Measurements from ENCODE around the gene FOXO6. TPM values are rescaled to one million over a fixed set of nuclear protein-coding genes. Genes with fewer than 3 reads are reported as not detected.

The FOXO6 gene
- total and polyA plus RNA-seq, 9 of the 15 experiments (the other 6 are each of a cell fraction or from before 2014, with no cell fraction given), result 0.04 to 0.31 (median 0.12) TPM; not detected in 5

GRCh38 chr1:41414716-41415306 is 53.6 kb downstream of the FOXO6 start:
- no peak for TF ChIP-seq ZBTB26 (CRISPR knock-in tag; IDR thresholded peaks at IDR 0.05)
- TF ChIP-seq, protein P1, sequence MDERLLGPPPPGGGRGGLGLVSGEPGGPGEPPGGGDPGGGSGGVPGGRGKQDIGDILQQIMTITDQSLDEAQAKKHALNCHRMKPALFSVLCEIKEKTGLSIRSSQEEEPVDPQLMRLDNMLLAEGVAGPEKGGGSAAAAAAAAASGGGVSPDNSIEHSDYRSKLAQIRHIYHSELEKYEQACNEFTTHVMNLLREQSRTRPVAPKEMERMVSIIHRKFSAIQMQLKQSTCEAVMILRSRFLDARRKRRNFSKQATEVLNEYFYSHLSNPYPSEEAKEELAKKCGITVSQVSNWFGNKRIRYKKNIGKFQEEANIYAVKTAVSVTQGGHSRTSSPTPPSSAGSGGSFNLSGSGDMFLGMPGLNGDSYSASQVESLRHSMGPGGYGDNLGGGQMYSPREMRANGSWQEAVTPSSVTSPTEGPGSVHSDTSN (CRISPR knock-in tag; IDR thresholded peaks at IDR 0.05; ENCODE audit: low read depth), result no peak
- TF ChIP-seq, protein P1 (tag; conservative IDR thresholded peaks at IDR 0.05; ENCODE audit: low read depth), result peak; percentile 43; the same call in 1 of the 2 replicates
- TF ChIP-seq HMGN3 (IDR thresholded peaks at IDR 0.05; ENCODE audit: borderline replicate concordance, extremely low read depth, insufficient read length, low read depth, low read length), result no peak
- TF ChIP-seq MTA2 (IDR thresholded peaks at IDR 0.05; ENCODE audit: low read depth), result no peak
- no peak for TF ChIP-seq FOXM1 (IDR thresholded peaks at IDR 0.05; ENCODE audit: low read depth)
- no peak for TF ChIP-seq FOXM1 (CRISPR knock-in tag; IDR thresholded peaks at IDR 0.05; ENCODE audit: low read depth)
- no peak for TF ChIP-seq ILK (tag; IDR thresholded peaks at IDR 0.05; ENCODE audit: borderline replicate concordance, low read depth)
- TF ChIP-seq MEIS2 (IDR thresholded peaks at IDR 0.05; ENCODE audit: partially characterized antibody), result peak; percentile 36
- ChIA-PET POLR2A (interaction anchor here (0.6 kb wide), 1 partner anchor 92 kb away, joined by 3 read pairs; no protein-coding TSS in a partner anchor), CTCF (ENCODE audit: low intra/inter-chr PET ratio) (interaction anchor here (0.7 to 3.6 kb wide), 2 partner anchors 53 to 147 kb away, joined by 3 to 29 read pairs; partner anchors contain the start of gene FOXO6)
- in situ Hi-C loops (cut with MboI), result loop anchor here (5.0 kb wide), 1 partner anchor 88 kb away; no protein-coding TSS in a partner anchor
- no peak overlapping the region for H2AFZ ChIP-seq (ENCODE audit: low read depth, low read length)
- no TSS peak for BruUV-seq (replicated peaks)
- H3K27me3 ChIP-seq (ENCODE audit: control insufficient read depth in 2 of 2, insufficient read depth in 2 of 2, low read length in 2 of 2), result peaks cover 2 to 7% of the 10 kb centered on the region in 2 experiments; a peak in 4 of 5 replicates
- H3K9ac ChIP-seq (ENCODE audit: insufficient read depth in 1 of 2, low read depth in 2 of 2, low read length in 2 of 2), result no peak overlapping the region
- no peak overlapping the region for H3K4me3 ChIP-seq
- no peak for ATAC-seq
- H3K36me3 ChIP-seq (ENCODE audit: control insufficient read depth, insufficient read depth, low read length), result no peaks in the 10 kb centered on the region
- peaks cover 0 to 3% of the 10 kb centered on the region in 2 experiments; a peak in 1 of 5 replicates for H3K4me1 ChIP-seq (replicated peaks in 1 of 2; ENCODE audit: control insufficient read depth in 2 of 2, insufficient read depth in 2 of 2, low read length in 2 of 2)
- no peaks in the 10 kb centered on the region for H3K9me3 ChIP-seq (replicated peaks; ENCODE audit: control insufficient read depth, insufficient read depth, low read depth, low read length)
- FAIRE-seq, result no peak
- no peak overlapping the region for H3K4me2 ChIP-seq (ENCODE audit: insufficient read depth, low read length)
- H3K27ac ChIP-seq (ENCODE audit: extremely low read depth, low read depth, low read length), result no peak overlapping the region
- no peaks in the 10 kb centered on the region for H3K79me2 ChIP-seq (ENCODE audit: control insufficient read depth, insufficient read depth, low read length)
- DNase-seq (ENCODE audit: extremely low read depth in 1 of 4, low spot score in 3 of 4), result no peak
- no peaks in the 10 kb centered on the region for H3K9me1 ChIP-seq (ENCODE audit: control insufficient read depth, insufficient read depth, low read length)
- WGBS (ENCODE audit: insufficient coverage, low coverage, missing lambda C conversion rate), result 7% methylated on average over 7 of the region's 7 CpGs
- intact Hi-C loops (cut with micrococcal nuclease), result no loop called here
- H4K20me1 ChIP-seq (replicated peaks; ENCODE audit: control insufficient read depth, insufficient read depth, low read length), result 0 out of 2 replicates have a peak, but pooled peaks cover 5% of the 10 kb centered on the region

All from K562 (cell line).